Type B pancreatic cell (in vitro differentiated cells): ENCODE data around the gene CYLD. TPM values are rescaled to one million over a fixed set of nuclear protein-coding genes. Genes with fewer than 3 reads are reported as not detected.

Source experiments
- DNase-seq: peaks from one replicate; pipeline ENCODE4 v3.0.0; 2021; ENCODE audit warnings: mixed read lengths; ENCODE audit not compliant: unreplicated experiment; ENCODE audit errors: extremely low spot score
- H3K27ac Mint-ChIP-seq: 2 replicates; pipeline ENCODE4 v1.8.0; 2021; ENCODE audit warnings: mild to moderate bottlenecking, mixed read lengths
- H3K27me3 Mint-ChIP-seq: 2 replicates; pipeline ENCODE4 v1.8.0; 2021; ENCODE audit warnings: mixed read lengths
- H3K36me3 Mint-ChIP-seq: 2 replicates; pipeline ENCODE4 v1.8.0; 2021; ENCODE audit warnings: mixed read lengths
- H3K4me1 Mint-ChIP-seq: one replicate; pipeline ENCODE4 v1.8.0; 2021; ENCODE audit warnings: mixed read lengths; ENCODE audit not compliant: unreplicated experiment
- H3K4me3 Mint-ChIP-seq: 2 replicates; pipeline ENCODE4 v1.8.0; 2021; ENCODE audit warnings: mild to moderate bottlenecking, mixed read lengths
- H3K9me3 Mint-ChIP-seq: 2 replicates; pipeline ENCODE4 v1.8.0; 2021; ENCODE audit warnings: mixed read lengths
- CTCF ChIP-seq: fragments of 200-600 bp; sonication (generic); conservative IDR thresholded peaks from 2 replicates; pipeline ENCODE4 v1.5.0; 2021; ENCODE audit warnings: antibody characterized with exemption, mild to moderate bottlenecking
- total RNA-seq: library from RNA; stranded (reverse); gene quantifications from 2 replicates; pipeline ENCODE4 v1.2.1, GENCODE V29; 2021; ENCODE audit warnings: low replicate concordance

CYLD gene
- total RNA-seq, 1 donor from 2014 or later = 24.9 TPM

- Mint-ChIP-seq H3K27ac (no peak overlapping the region), H3K9me3 (no peaks in the 10 kb centered on the region), H3K4me3 (no peak overlapping the region), H3K36me3 (no peaks in the 10 kb centered on the region), H3K27me3 (peaks cover 43% of the 10 kb centered on the region), H3K4me1 (no peaks in the 10 kb centered on the region)
- DNase-seq = no peak
- TF ChIP-seq CTCF = no peak
Measured at GRCh38 chr16:50838165-50838564, 96.3 kb downstream of the CYLD start.

GRCh38 chr16:50838885-50839284 is 97.0 kb downstream of the CYLD start:
- peaks cover 45% of the 10 kb centered on the region for H3K27me3 Mint-ChIP-seq
- no peaks in the 10 kb centered on the region for H3K4me1 Mint-ChIP-seq
- no peak for TF ChIP-seq CTCF
- H3K9me3 Mint-ChIP-seq = no peaks in the 10 kb centered on the region
- no peak overlapping the region for H3K4me3 Mint-ChIP-seq
- DNase-seq = peak; percentile 10
- H3K27ac Mint-ChIP-seq = no peak overlapping the region
- H3K36me3 Mint-ChIP-seq = no peaks in the 10 kb centered on the region

GRCh38 chr16:50839356-50839755 is 97.5 kb downstream of the CYLD start:
- peaks cover 45% of the 10 kb centered on the region for H3K27me3 Mint-ChIP-seq

GRCh38 chr16:50839920-50840729 is 98.2 kb downstream of the CYLD start:
- no peaks in the 10 kb centered on the region for H3K36me3 Mint-ChIP-seq
- H3K4me1 Mint-ChIP-seq = no peaks in the 10 kb centered on the region
- no peaks in the 10 kb centered on the region for H3K9me3 Mint-ChIP-seq
- peak; percentile 54 for DNase-seq
- TF ChIP-seq CTCF = no peak
- H3K27me3 Mint-ChIP-seq = peaks cover 43% of the 10 kb centered on the region
- no peak overlapping the region for H3K4me3 Mint-ChIP-seq
- no peak overlapping the region for H3K27ac Mint-ChIP-seq

More at GRCh38 chr16:50839356-50839755, 97.5 kb downstream of the CYLD start:
- peak; percentile 18 for DNase-seq
- no peak for TF ChIP-seq CTCF
- Mint-ChIP-seq H3K4me1 (no peaks in the 10 kb centered on the region), H3K4me3 (no peak overlapping the region), H3K36me3 (no peaks in the 10 kb centered on the region), H3K27ac (no peak overlapping the region), H3K9me3 (no peaks in the 10 kb centered on the region)

- no peaks in the 10 kb centered on the region for H3K9me3 Mint-ChIP-seq
- peaks cover 43% of the 10 kb centered on the region for H3K27me3 Mint-ChIP-seq
Measured at GRCh38 chr16:50841081-50841886, 99.4 kb downstream of the CYLD start.

More at GRCh38 chr16:50841081-50841886, 99.4 kb downstream of the CYLD start:
- no peak for TF ChIP-seq CTCF
- H3K4me1 Mint-ChIP-seq = no peaks in the 10 kb centered on the region
- H3K4me3 Mint-ChIP-seq = peak overlapping the region; percentile 71
- no peak overlapping the region for H3K27ac Mint-ChIP-seq
- DNase-seq = peak; percentile 60
- no peaks in the 10 kb centered on the region for H3K36me3 Mint-ChIP-seq
